H7 (cell line): ENCODE measurements around the gene SOAT1. TPM values are rescaled to one million over a fixed set of nuclear protein-coding genes. Genes with fewer than 3 reads are reported as not detected.
"Not testable (repeated sequence)": the region's sequence is repeated elsewhere in the genome, so short reads cannot be mapped to it uniquely, and the experiment has no call there.

Experiments used
- DNase-seq: peaks from one replicate; pipeline ENCODE4 v3.0.0; 2012
- H3K27me3 ChIP-seq: 2 replicates; pipeline ENCODE4 v1.6.0; 2011; ENCODE audit warnings: mild to moderate bottlenecking, low read length; ENCODE audit not compliant: control insufficient read depth, insufficient read depth
- H3K36me3 ChIP-seq: replicated peaks from 2 replicates; pipeline ENCODE4 v1.5.1; 2011; ENCODE audit warnings: low read length; ENCODE audit not compliant: control insufficient read depth, insufficient read depth
- H3K4me3 ChIP-seq: 2 replicates; pipeline ENCODE4 v1.5.1; 2011; ENCODE audit warnings: low read depth, mild to moderate bottlenecking, control low read depth, low read length, moderate library complexity; ENCODE audit not compliant: insufficient read depth
- total RNA-seq: library from RNA; depleted of rRNA; stranded (reverse); fragments of >200 nt; shearing (Covaris generic); gene quantifications from 2 replicates; pipeline ENCODE4 v1.2.3, GENCODE V29; 2014; rRNA removed

Gene SOAT1
- total RNA-seq = 2.7 and 2.8 TPM in 2 replicates

GRCh38 chr1:179293340-179294327 lies at the start of gene SOAT1:
TSS of gene SOAT1 (plus strand) at chr1:179293797. CDS start at chr1:179302685, 8,888 bp downstream.
- DNase-seq = peak; percentile 97
- H3K27me3 ChIP-seq = peaks cover 51% of the 10 kb centered on the region
- peak within 1 kb of the TSS; percentile 81 for H3K4me3 ChIP-seq
- H3K36me3 ChIP-seq = no peaks in the 10 kb centered on the region

DNA sequence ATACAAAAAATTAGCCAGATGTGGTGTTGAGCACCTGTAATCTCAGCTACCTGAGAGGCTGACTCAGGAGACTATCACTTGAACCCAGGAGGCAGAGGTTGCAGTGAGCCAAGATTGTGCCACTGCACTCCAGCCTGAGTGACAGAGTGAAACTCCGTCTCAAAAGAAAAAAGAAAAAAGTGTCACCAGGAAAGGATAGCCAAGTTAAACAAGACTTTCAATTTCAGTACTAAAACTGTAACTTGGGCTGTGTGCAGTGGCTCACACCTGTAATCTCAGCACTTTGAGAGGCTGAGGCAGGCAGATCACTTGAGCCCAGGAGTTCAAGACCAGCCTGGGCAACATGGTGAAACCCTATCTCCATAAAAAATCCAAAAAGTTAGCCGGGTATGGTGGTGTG lies 48.2 kb upstream of the SOAT1 start:
- not testable (repeated sequence) for H3K36me3 ChIP-seq, H3K4me3 ChIP-seq, H3K27me3 ChIP-seq, DNase-seq

DNA sequence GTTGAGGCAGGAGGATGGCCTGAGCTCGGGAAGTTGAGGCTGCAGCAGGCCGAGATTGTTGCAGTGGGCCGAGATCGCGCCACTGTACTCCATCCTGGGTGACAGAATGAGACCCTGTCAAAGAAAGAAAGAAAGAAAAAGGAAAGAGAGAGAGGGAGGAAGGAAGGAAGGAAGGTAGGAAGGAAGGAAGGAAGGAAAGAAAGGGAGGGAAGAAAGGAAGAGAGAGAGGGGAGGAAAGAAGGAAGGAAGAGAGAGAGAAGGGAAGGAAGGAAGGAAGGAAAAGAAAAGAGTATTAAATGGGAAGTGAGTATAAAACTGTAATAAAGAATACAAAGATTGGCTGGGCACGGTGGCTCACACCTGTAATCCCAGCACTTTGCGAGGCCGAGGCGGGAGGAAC lies 45.7 kb upstream of the SOAT1 start:
- H3K4me3 ChIP-seq = no peak overlapping the region
- H3K27me3 ChIP-seq = no peaks in the 10 kb centered on the region
- no peak for DNase-seq
- H3K36me3 ChIP-seq = no peaks in the 10 kb centered on the region

- no peaks in the 10 kb centered on the region for H3K36me3 ChIP-seq
- DNase-seq = peak; percentile 48
- H3K4me3 ChIP-seq = no peak overlapping the region
- no peaks in the 10 kb centered on the region for H3K27me3 ChIP-seq
Observed at GRCh38 chr1:179251675-179252074, 41.9 kb upstream of the SOAT1 start.

- no peak for DNase-seq
- Histone ChIP-seq H3K4me3 (no peak overlapping the region), H3K36me3 (no peaks in the 10 kb centered on the region), H3K27me3 (no peaks in the 10 kb centered on the region)
Observed at GRCh38 chr1:179252606-179253005, 41.0 kb upstream of the SOAT1 start.

GRCh38 chr1:179253286-179253972 lies 40.2 kb upstream of the SOAT1 start:
- Histone ChIP-seq H3K36me3 (no peaks in the 10 kb centered on the region), H3K27me3 (no peaks in the 10 kb centered on the region), H3K4me3 (no peak overlapping the region)
- DNase-seq = no peak

- H3K4me3 ChIP-seq = no peak overlapping the region
- no peaks in the 10 kb centered on the region for H3K36me3 ChIP-seq
- H3K27me3 ChIP-seq = no peaks in the 10 kb centered on the region
- no peak for DNase-seq
Observed at GRCh38 chr1:179262183-179262582, 31.4 kb upstream of the SOAT1 start.

GRCh38 chr1:179263121-179263520 lies 30.5 kb upstream of the SOAT1 start:
- DNase-seq = no peak
- Histone ChIP-seq H3K4me3 (no peak overlapping the region), H3K36me3 (no peaks in the 10 kb centered on the region), H3K27me3 (no peaks in the 10 kb centered on the region)

DNA sequence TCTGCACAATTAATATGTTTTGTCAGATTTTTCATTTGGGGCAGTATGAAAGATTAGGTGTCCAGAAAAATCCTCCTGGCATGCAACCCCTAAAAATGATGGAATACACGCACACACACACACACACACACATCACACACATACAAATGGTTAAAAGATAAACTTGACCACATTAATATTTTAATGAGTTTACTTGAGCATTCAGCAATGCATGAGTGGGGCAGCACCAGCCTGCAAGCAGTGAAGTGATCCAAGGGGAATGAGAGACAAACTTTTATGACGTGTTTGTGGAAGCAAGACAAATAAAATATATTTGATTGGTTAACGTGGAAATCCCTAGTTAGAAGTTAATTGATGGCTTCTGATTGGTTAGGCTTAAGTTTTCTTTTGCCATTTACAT lies 29.1 kb upstream of the SOAT1 start:
- Histone ChIP-seq H3K4me3 (no peak overlapping the region), H3K27me3 (no peaks in the 10 kb centered on the region), H3K36me3 (no peaks in the 10 kb centered on the region)
- no peak for DNase-seq

GRCh38 chr1:179269071-179269470 lies 24.5 kb upstream of the SOAT1 start:
- no peaks in the 10 kb centered on the region for H3K36me3 ChIP-seq
- H3K27me3 ChIP-seq = no peaks in the 10 kb centered on the region
- no peak for DNase-seq
- H3K4me3 ChIP-seq = no peak overlapping the region

GRCh38 chr1:179274424-179274823 lies 19.2 kb upstream of the SOAT1 start:
- not testable (repeated sequence) for H3K36me3 ChIP-seq, H3K4me3 ChIP-seq, DNase-seq, H3K27me3 ChIP-seq

DNA sequence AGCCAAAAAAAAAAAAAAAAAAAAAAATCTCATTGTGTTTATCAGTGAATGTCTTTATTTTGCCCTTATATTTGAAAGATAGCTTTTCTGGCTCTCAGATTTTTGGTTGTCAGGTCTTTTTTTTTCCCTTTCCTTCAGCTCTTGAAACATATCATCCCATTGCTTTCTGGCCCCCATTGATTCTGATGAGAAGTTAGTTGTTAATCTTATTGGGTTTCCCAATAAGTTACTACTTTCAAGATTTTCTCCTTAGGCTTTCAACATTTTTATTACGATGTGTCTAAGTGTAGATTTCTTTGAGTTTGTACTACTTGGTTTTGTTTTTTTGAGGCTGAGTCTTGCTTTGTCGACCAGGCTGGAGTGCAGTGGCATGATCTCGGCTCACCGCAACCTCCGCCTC lies 14.7 kb upstream of the SOAT1 start:
- H3K4me3 ChIP-seq = no peak overlapping the region
- no peak for DNase-seq
- no peaks in the 10 kb centered on the region for H3K36me3 ChIP-seq
- H3K27me3 ChIP-seq = no peaks in the 10 kb centered on the region

- no peak overlapping the region for H3K4me3 ChIP-seq
- no peaks in the 10 kb centered on the region for H3K36me3 ChIP-seq
- DNase-seq = no peak
- no peaks in the 10 kb centered on the region for H3K27me3 ChIP-seq
Observed at GRCh38 chr1:179283992-179284391, 9.6 kb upstream of the SOAT1 start.

DNA sequence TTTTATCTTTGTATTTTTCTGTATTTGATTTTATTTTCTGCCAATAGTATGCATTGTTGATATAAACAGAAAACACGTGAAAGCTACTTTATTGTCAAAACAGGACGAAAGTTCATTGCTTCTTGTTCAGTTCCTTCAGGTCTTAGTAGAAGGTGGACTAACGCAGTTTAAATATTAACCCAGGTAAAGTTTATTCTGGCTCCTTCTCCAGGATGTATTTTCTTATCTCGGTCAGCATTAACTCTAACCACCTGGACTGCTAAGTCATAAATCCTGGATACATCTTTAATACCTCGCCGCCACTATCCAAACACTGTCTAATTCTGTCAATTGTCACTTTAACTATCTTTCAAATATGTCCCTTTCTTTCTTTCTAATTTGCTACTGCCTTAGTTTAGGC lies 5.7 kb upstream of the SOAT1 start:
- peaks cover 6% of the 10 kb centered on the region for H3K27me3 ChIP-seq
- no peaks in the 10 kb centered on the region for H3K36me3 ChIP-seq
- no peak overlapping the region for H3K4me3 ChIP-seq
- DNase-seq = no peak

- Histone ChIP-seq H3K4me3 (no peak overlapping the region), H3K27me3 (peaks cover 9% of the 10 kb centered on the region), H3K36me3 (no peaks in the 10 kb centered on the region)
- DNase-seq = no peak
Observed at GRCh38 chr1:179288977-179289376, 4.6 kb upstream of the SOAT1 start.
